HT-29 (cell line): ENCODE results near the gene ELF3. TPM values are rescaled to one million over a fixed set of nuclear protein-coding genes. Genes with fewer than 3 reads are reported as not detected.

Experiments used
- small RNA-seq: library from RNA; depleted of rRNA; stranded (forward); fragments of <200 nt; gene quantifications from one replicate; pipeline ENCODE3, GENCODE V24; 2014
- total RNA-seq: library from RNA; depleted of rRNA; stranded (reverse); fragments of >200 nt; shearing (Covaris generic); gene quantifications from 2 replicates; pipeline ENCODE4 v1.2.3, GENCODE V29; 2014; rRNA removed

ELF3 gene
- total RNA-seq, 1 experiment from 2014 or later: 1,050 TPM

Small RNAs within 50 kb of the gene (small RNA-seq; reads per million reads assigned to genes)
- gene AL691482.1: not detected
- gene AL691482.2: not detected
- not detected for gene MIR6740
- gene RF00156: 0.65 reads per million

Other genes with a start within 250 kb of the ELF3 start
- gene IPO9, start 181.4 kb upstream of the ELF3 start, total RNA-seq: 21.5 and 39.6 TPM in 2 replicates
- gene SHISA4, start 121.7 kb upstream of the ELF3 start, total RNA-seq: 6.2 and 6.6 TPM in 2 replicates
- not detected in 2 replicates for gene LMOD1, start 64.0 kb upstream of the ELF3 start, total RNA-seq
- 39.2 and 39.9 TPM in 2 replicates for gene TIMM17A, start 55.1 kb upstream of the ELF3 start, total RNA-seq
- gene RNPEP, start 27.9 kb upstream of the ELF3 start, total RNA-seq: 131 and 140 TPM in 2 replicates
- gene GPR37L1, start 112.3 kb downstream of the ELF3 start, total RNA-seq: 0.69 TPM in 1 of 2 replicates, not detected in the other
- 17.0 and 21.2 TPM in 2 replicates for gene ARL8A, start 134.2 kb downstream of the ELF3 start, total RNA-seq
- gene PTPN7, start 150.0 kb downstream of the ELF3 start, total RNA-seq: 16.3 and 16.8 TPM in 2 replicates
- gene LGR6, start 183.2 kb downstream of the ELF3 start, total RNA-seq: 0.18 and 0.42 TPM in 2 replicates